ENCODE data around the gene CCDC73. TPM values are rescaled to one million over a fixed set of nuclear protein-coding genes. Genes with fewer than 3 reads are reported as not detected.

Gene CCDC73
- polyA plus RNA-seq, 1 donor (not counting 4 experiments of a cell fraction or from before 2014, with no cell fraction given), result not detected

- FAIRE-seq, result peak; percentile 77
- peak overlapping the region; percentile 86 for H3K4me2 ChIP-seq (ENCODE audit: control insufficient read depth, extremely low read depth, insufficient read depth, low read depth, low read length)
- no peaks in the 10 kb centered on the region for H3K9me3 ChIP-seq (ENCODE audit: control insufficient read depth, low read depth, low read length)
- no peak for DNase-seq (ENCODE audit: low read depth, low spot score)
- H3K79me2 ChIP-seq (ENCODE audit: control insufficient read depth, insufficient read depth, low read length), result no peaks in the 10 kb centered on the region
- dilution Hi-C loops (cut with MboI; ENCODE audit: extremely low pct_ligation_motif_present, low sequenced_read_pairs), result no loop called here
- peak overlapping the region; percentile 88 for H2AFZ ChIP-seq (ENCODE audit: control insufficient read depth, low read length)
- no peaks in the 10 kb centered on the region for H4K20me1 ChIP-seq (ENCODE audit: control insufficient read depth, extremely low read depth, insufficient read depth, low read length)
- no peaks in the 10 kb centered on the region for H3K4me1 ChIP-seq (ENCODE audit: control insufficient read depth, extremely low read depth, insufficient read depth, low read length)
- peak overlapping the region in 2 of 3 experiments; percentile 24 to 43 for H3K4me3 ChIP-seq (ENCODE audit: control insufficient read depth in 2 of 3, extremely low read depth in 1 of 3, insufficient read depth in 2 of 3, low read depth in 1 of 3, low read length in 3 of 3)
- H3K36me3 ChIP-seq (ENCODE audit: control insufficient read depth in 2 of 2, extremely low read depth in 1 of 2, insufficient read depth in 2 of 2, low read length in 2 of 2), result no peaks in the 10 kb centered on the region
- TF ChIP-seq CTCF (optimal IDR thresholded peaks at IDR 0.05 in 1 of 3, IDR thresholded peaks at IDR 0.05 in 1 of 3, conservative IDR thresholded peaks at IDR 0.05 in 1 of 3; ENCODE audit: extremely low read depth in 1 of 3, insufficient read depth in 2 of 3, low read length in 3 of 3) (peak; percentile 55 to 64 (median 60)), EZH2 (IDR thresholded peaks at IDR 0.05; ENCODE audit: low read length) (no peak)
- H3K27ac ChIP-seq (ENCODE audit: control insufficient read depth, insufficient read depth, low read length), result no peak overlapping the region
- no peak overlapping the region for H3K9ac ChIP-seq (ENCODE audit: control insufficient read depth, extremely low read depth, insufficient read depth, low read length)
- H3K9me1 ChIP-seq (ENCODE audit: control insufficient read depth, extremely low read depth, insufficient read depth, low read length), result no peaks in the 10 kb centered on the region
- H3K27me3 ChIP-seq (ENCODE audit: control insufficient read depth, extremely low read depth, insufficient read depth, low read length), result no peaks in the 10 kb centered on the region
Observed at GRCh38 chr11:32792948-32793475, 1.4 kb downstream of the CCDC73 start.

DNA sequence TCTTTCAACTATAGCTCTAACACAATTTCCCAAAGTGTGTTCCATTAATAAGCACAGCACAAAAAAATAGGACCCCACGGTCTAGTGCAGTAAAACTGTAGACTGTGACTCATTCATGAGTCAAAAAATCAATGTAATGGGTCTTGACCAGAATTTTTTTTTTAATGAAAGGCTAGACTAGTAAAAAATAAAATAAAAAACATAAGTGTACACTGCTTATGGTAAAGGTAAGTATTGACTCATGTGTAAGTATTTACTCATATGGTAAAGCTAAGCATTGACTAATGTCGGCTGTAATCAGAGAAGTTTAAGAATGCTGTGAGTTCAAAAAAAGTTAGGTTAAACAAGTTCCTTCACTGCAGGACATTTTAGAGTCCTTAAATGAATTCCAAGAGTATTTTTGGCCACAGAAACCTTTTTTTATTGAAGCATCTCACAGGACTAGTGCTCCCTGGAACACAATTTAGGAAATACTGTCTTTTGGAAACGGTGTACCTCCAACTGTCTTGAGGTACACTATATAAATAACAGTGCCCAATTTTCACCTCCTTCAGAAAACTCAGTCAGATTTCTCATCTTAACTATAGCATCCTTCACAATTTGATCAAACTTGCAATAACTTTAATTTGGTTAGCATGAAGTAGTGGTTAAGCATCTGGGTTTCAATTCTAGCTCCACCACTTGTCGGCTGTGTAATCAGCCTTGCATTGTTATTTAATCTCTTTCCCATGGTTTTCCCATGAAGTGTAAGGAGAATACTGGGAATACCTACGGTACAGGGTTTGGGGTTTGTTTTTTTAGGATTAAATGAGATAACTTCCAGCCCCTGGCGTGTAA lies 2.1 kb downstream of the CCDC73 start:
- H3K9ac ChIP-seq (ENCODE audit: control insufficient read depth, extremely low read depth, insufficient read depth, low read length), result no peak overlapping the region
- no peaks in the 10 kb centered on the region for H3K79me2 ChIP-seq (ENCODE audit: control insufficient read depth, insufficient read depth, low read length)
- DNase-seq (ENCODE audit: low read depth, low spot score) (no peak), FAIRE-seq (no peak)
- H3K4me2 ChIP-seq (ENCODE audit: control insufficient read depth, extremely low read depth, insufficient read depth, low read depth, low read length), result peak overlapping the region; percentile 86
- H4K20me1 ChIP-seq (ENCODE audit: control insufficient read depth, extremely low read depth, insufficient read depth, low read length), result no peaks in the 10 kb centered on the region
- no peak overlapping the region for H3K4me3 ChIP-seq (ENCODE audit: control insufficient read depth in 2 of 3, extremely low read depth in 1 of 3, insufficient read depth in 2 of 3, low read depth in 1 of 3, low read length in 3 of 3)
- no peaks in the 10 kb centered on the region for H3K9me3 ChIP-seq (ENCODE audit: control insufficient read depth, low read depth, low read length)
- no peaks in the 10 kb centered on the region for H3K27me3 ChIP-seq (ENCODE audit: control insufficient read depth, extremely low read depth, insufficient read depth, low read length)
- no peak overlapping the region for H2AFZ ChIP-seq (ENCODE audit: control insufficient read depth, low read length)
- no peaks in the 10 kb centered on the region for H3K4me1 ChIP-seq (ENCODE audit: control insufficient read depth, extremely low read depth, insufficient read depth, low read length)
- H3K36me3 ChIP-seq (ENCODE audit: control insufficient read depth in 2 of 2, extremely low read depth in 1 of 2, insufficient read depth in 2 of 2, low read length in 2 of 2), result no peaks in the 10 kb centered on the region
- no peaks in the 10 kb centered on the region for H3K9me1 ChIP-seq (ENCODE audit: control insufficient read depth, extremely low read depth, insufficient read depth, low read length)
- no peak overlapping the region for H3K27ac ChIP-seq (ENCODE audit: control insufficient read depth, insufficient read depth, low read length)
- TF ChIP-seq CTCF (optimal IDR thresholded peaks at IDR 0.05 in 1 of 3, IDR thresholded peaks at IDR 0.05 in 1 of 3, conservative IDR thresholded peaks at IDR 0.05 in 1 of 3; ENCODE audit: extremely low read depth in 1 of 3, insufficient read depth in 2 of 3, low read length in 3 of 3), result no peak
- no peak for TF ChIP-seq EZH2 (IDR thresholded peaks at IDR 0.05; ENCODE audit: low read length)
- dilution Hi-C loops (cut with MboI; ENCODE audit: extremely low pct_ligation_motif_present, low sequenced_read_pairs), result no loop called here
